Kidney epithelial cell (primary cell): ENCODE measurements around the gene LRRC2. TPM values are rescaled to one million over a fixed set of nuclear protein-coding genes. Genes with fewer than 3 reads are reported as not detected.

ENCODE experiments used
- DNase-seq: peaks from one replicate; pipeline ENCODE4 v3.0.0-alpha.2; 2010; ENCODE audit warnings: low read depth
- H3K27me3 ChIP-seq: 2 replicates; pipeline ENCODE4 v1.6.0; 2011; ENCODE audit warnings: low read length; ENCODE audit not compliant: control insufficient read depth, insufficient read depth
- H3K36me3 ChIP-seq: 2 replicates; pipeline ENCODE4 v1.5.1; 2011; ENCODE audit warnings: low read length; ENCODE audit not compliant: control insufficient read depth, insufficient read depth
- H3K4me3 ChIP-seq: 2 replicates; pipeline ENCODE4 v1.5.1; 2011; ENCODE audit warnings: low read depth, mild to moderate bottlenecking, control low read depth, low read length
- CTCF ChIP-seq: IDR thresholded peaks from 2 replicates; pipeline ENCODE4 v1.5.1; 2011; ENCODE audit warnings: mild to moderate bottlenecking, moderate library complexity, low read length, control low read depth, inconsistent platforms; ENCODE audit not compliant: insufficient read depth, poor library complexity, severe bottlenecking
- total RNA-seq: library from RNA; depleted of rRNA; stranded (reverse); fragments of >200 nt; gene quantifications from 2 replicates; pipeline ENCODE4 v1.2.3, GENCODE V29; 2015

The LRRC2 gene
- total RNA-seq, 1 donor from 2014 or later: 0.29 TPM

- Histone ChIP-seq H3K4me3 (no peak overlapping the region), H3K27me3 (no peaks in the 10 kb centered on the region), H3K36me3 (no peaks in the 10 kb centered on the region)
- no peak for DNase-seq
- no peak for TF ChIP-seq CTCF
Observed at GRCh38 chr3:46481636-46482035, 84.5 kb downstream of the LRRC2 start.

GRCh38 chr3:46480491-46481195 is 85.5 kb downstream of the LRRC2 start:
- no peak overlapping the region for H3K4me3 ChIP-seq
- DNase-seq: no peak
- no peak for TF ChIP-seq CTCF
- H3K27me3 ChIP-seq: no peaks in the 10 kb centered on the region
- H3K36me3 ChIP-seq: no peaks in the 10 kb centered on the region

- no peaks in the 10 kb centered on the region for H3K36me3 ChIP-seq
- no peak overlapping the region for H3K4me3 ChIP-seq
- no peak for DNase-seq
- TF ChIP-seq CTCF: no peak
- no peaks in the 10 kb centered on the region for H3K27me3 ChIP-seq
Observed at GRCh38 chr3:46479696-46480095, 86.4 kb downstream of the LRRC2 start.

- DNase-seq: no peak
- no peaks in the 10 kb centered on the region for H3K36me3 ChIP-seq
- no peak overlapping the region for H3K4me3 ChIP-seq
- H3K27me3 ChIP-seq: no peaks in the 10 kb centered on the region
- TF ChIP-seq CTCF: no peak
Observed at GRCh38 chr3:46479021-46479420, 87.1 kb downstream of the LRRC2 start.

GRCh38 chr3:46478341-46478740 is 87.8 kb downstream of the LRRC2 start:
- Histone ChIP-seq H3K27me3 (no peaks in the 10 kb centered on the region), H3K4me3 (no peak overlapping the region), H3K36me3 (no peaks in the 10 kb centered on the region)
- no peak for DNase-seq
- TF ChIP-seq CTCF: no peak

- H3K36me3 ChIP-seq: no peaks in the 10 kb centered on the region
- H3K27me3 ChIP-seq: no peaks in the 10 kb centered on the region
- DNase-seq: no peak
- TF ChIP-seq CTCF: no peak
- no peak overlapping the region for H3K4me3 ChIP-seq
Observed at GRCh38 chr3:46477756-46478155, 88.3 kb downstream of the LRRC2 start.
